IMR-90 (cell line): ENCODE data around the gene ACTR5.

ENCODE experiments used
- BHLHE40 ChIP-seq: fragments of 150-350 bp; IDR thresholded peaks from 2 replicates; pipeline ENCODE4 v1.6.1; 2016; ENCODE audit warnings: mild to moderate bottlenecking, low read depth, low read length
- CEBPB ChIP-seq: IDR thresholded peaks from 2 replicates; pipeline ENCODE4 v1.6.1; 2012; ENCODE audit warnings: low read depth, low read length, improper control_type of control experiment
- CHD1 ChIP-seq: IDR thresholded peaks from 2 replicates; pipeline ENCODE4 v1.6.1; 2012; ENCODE audit warnings: low read depth, low read length, improper control_type of control experiment
- CTCF ChIP-seq: conservative IDR thresholded peaks from 2 replicates; pipeline ENCODE4 v1.5.1; 2012; ENCODE audit warnings: mild to moderate bottlenecking, low read depth, low read length, improper control_type of control experiment
- ELK1 ChIP-seq: fragments of 150-350 bp; IDR thresholded peaks from 2 replicates; pipeline ENCODE4 v1.6.1; 2016; ENCODE audit warnings: low read depth, mild to moderate bottlenecking, low read length, moderate library complexity, borderline replicate concordance
- FOS ChIP-seq: fragments of 150-350 bp; IDR thresholded peaks from 2 replicates; pipeline ENCODE4 v1.6.1; 2016; ENCODE audit warnings: low read depth, low read length
- MXI1 ChIP-seq: IDR thresholded peaks from 2 replicates; pipeline ENCODE4 v1.6.1; 2012; ENCODE audit warnings: low read depth, mild to moderate bottlenecking, low read length, moderate library complexity, borderline replicate concordance
- POLR2A ChIP-seq: IDR thresholded peaks from 2 replicates; pipeline ENCODE4 v1.6.1; 2012; ENCODE audit warnings: mild to moderate bottlenecking, low read depth, low read length
- RAD21 ChIP-seq: IDR thresholded peaks from 2 replicates; pipeline ENCODE4 v1.6.1; 2012; ENCODE audit warnings: low read length, improper control_type of control experiment
- SMC3 ChIP-seq: fragments of 150-350 bp; IDR thresholded peaks from 2 replicates; pipeline ENCODE4 v1.6.1; 2016; ENCODE audit warnings: low read depth, mild to moderate bottlenecking, antibody characterized with exemption, low read length, moderate library complexity

- no peak for TF ChIP-seq CTCF
- no peak for TF ChIP-seq POLR2A
- no peak for TF ChIP-seq RAD21
- no peak for TF ChIP-seq FOS
- TF ChIP-seq ELK1: no peak
- no peak for TF ChIP-seq SMC3
- no peak for TF ChIP-seq CEBPB
- TF ChIP-seq MXI1: no peak
- TF ChIP-seq BHLHE40: no peak
- TF ChIP-seq CHD1: no peak
Measured at GRCh38 chr20:38754924-38755323, 6.7 kb downstream of the ACTR5 start.
